Spleen (tissue), 11 donors: ENCODE results near the gene C16orf90. TPM values are rescaled to one million over a fixed set of nuclear protein-coding genes. Genes with fewer than 3 reads are reported as not detected.

Experiments used
- DNase-seq: peaks from one replicate; pipeline ENCODE4 v3.0.0-alpha.2; 2020
- H3K27ac ChIP-seq, 8 donors: fragments of 200-600 bp; sonication (generic) in 7 of 8; 1 replicate in 4 of 8; 2 replicates in 4 of 8; pipeline versions ENCODE4 v1.5.0 to v1.8.0; 2016 to 2021; ENCODE audit warnings: inconsistent platforms in 4 of 8, mild to moderate bottlenecking in 4 of 8, moderate library complexity in 1 of 8
- H3K27me3 ChIP-seq, 7 donors: fragments of 200-600 bp; sonication (generic) in 6 of 7; replicated peaks in 1 of 7; 1 replicate in 4 of 7; 2 replicates in 3 of 7; pipeline versions ENCODE4 v1.5.0 to v1.8.0; 2016 to 2021; ENCODE audit warnings: inconsistent platforms in 3 of 7, mild to moderate bottlenecking in 1 of 7
- H3K36me3 ChIP-seq, 6 donors: fragments of 200-600 bp; sonication (generic) in 5 of 6; 1 replicate in 4 of 6; 2 replicates in 2 of 6; pipeline versions ENCODE4 v1.5.0 to v1.8.0; 2016 to 2021; ENCODE audit warnings: inconsistent platforms in 2 of 6
- H3K4me1 ChIP-seq, 6 donors: fragments of 200-600 bp; sonication (generic) in 5 of 6; 1 replicate in 3 of 6; 2 replicates in 3 of 6; pipeline versions ENCODE4 v1.5.0 to v1.8.0; 2016 to 2021; ENCODE audit warnings: inconsistent platforms in 3 of 6
- H3K4me3 ChIP-seq, 8 donors: fragments of 200-600 bp; sonication (generic) in 7 of 8; 1 replicate in 4 of 8; 2 replicates in 4 of 8; pipeline versions ENCODE4 v1.5.0 to v1.8.0; 2016 to 2021; ENCODE audit warnings: inconsistent platforms in 4 of 8, mild to moderate bottlenecking in 4 of 8, moderate library complexity in 2 of 8
- H3K9me3 ChIP-seq, 8 donors: fragments of 200-600 bp; sonication (generic) in 7 of 8; 1 replicate in 4 of 8; 2 replicates in 4 of 8; pipeline versions ENCODE4 v1.5.0 to v1.8.0; 2016 to 2021; ENCODE audit warnings: inconsistent platforms in 4 of 8
- CTCF ChIP-seq, 11 experiments: fragments of 200-600 bp in 7 of 11; fragments of 450-650 bp in 4 of 11; sonication (generic) in 4 of 11; IDR thresholded peaks in 8 of 11; conservative IDR thresholded peaks in 3 of 11; 1 replicate in 7 of 11; 2 replicates in 4 of 11; pipeline versions ENCODE4 v1.4.0 to v1.8.0; 2016 to 2021; ENCODE audit warnings: antibody characterized with exemption in 11 of 11, inconsistent platforms in 4 of 11, mild to moderate bottlenecking in 1 of 11
- POLR2A ChIP-seq, 3 donors: fragments of 450-650 bp; IDR thresholded peaks; one replicate each; pipeline ENCODE4 v1.5.1; 2017; ENCODE audit warnings: antibody characterized with exemption in 3 of 3, mild to moderate bottlenecking in 1 of 3
- POLR2AphosphoS5 ChIP-seq, 3 donors: sonication (generic); formaldehyde crosslinking; IDR thresholded peaks; one replicate each; pipeline ENCODE4 v1.5.1; 2017; ENCODE audit warnings: antibody characterized with exemption in 3 of 3
- WGBS, 5 donors: extraction: QIAGEN DNeasy Blood & Tissue Kit in 3 of 5; methylation state at CpG; one replicate each; pipeline versions ENCODE4 v1.1.5 to v1.1.7; 2013 to 2018; 5-methylcytosine and 5-hydroxymethylcytosine counted together
- intact Hi-C: fragments of 100-400 bp; cut with DNase I; formaldehyde crosslinking; loops from one replicate; pipeline ENCODE4 v1.15.0; 2023; ENCODE audit warnings: low total_unique reads
- polyA plus RNA-seq, 3 donors: library from polyadenylated mRNA; stranded (reverse); fragments of 200-250 nt; gene quantifications; one replicate each; pipeline ENCODE4 v1.2.1, GENCODE V29; 2013
- total RNA-seq, 7 donors: library from RNA; depleted of rRNA in 3 of 7; stranded (reverse); fragments of >200 nt in 3 of 7; fragmentation: NEBNext Ultra II Directional in 4 of 7; extraction: Animal tissue kit (Norgen Biotek cat#: 25700) in 4 of 7; gene quantifications; one replicate each; pipeline versions ENCODE4 v1.1.0 to v1.2.1, GENCODE V29; 2016 to 2021
- donor health status: healthy with polysubstance abuse.
- donor health status: DM: no; HTN: no; CAD: no; lungs with moderate emphysema.
- donor health status: DM: no; HTN: no; CAD: no.
- donor health status: Bipolar disorder and iron deficiency.
- donor health status: healthy.
- donor health status: DM: no; HTN: no; CAD: no.
- donor health status: DM: yes; HTN: yes; CAD: no.

Gene C16orf90
- total and polyA plus RNA-seq, 10 donors: not detected

GRCh38 chr16:3513892-3514583, 18.7 kb upstream of the C16orf90 start:
- TF ChIP-seq CTCF (IDR thresholded peaks at IDR 0.05 in 8 of 11, conservative IDR thresholded peaks at IDR 0.05 in 3 of 11) (no peak), POLR2AphosphoS5 (IDR thresholded peaks at IDR 0.05) (no peak), POLR2A (IDR thresholded peaks at IDR 0.05) (no peak)
- Histone ChIP-seq H3K27me3 (no peaks in the 10 kb centered on the region), H3K27ac (no peak overlapping the region), H3K4me1 (peaks cover 0 to 16% (median 2%) of the 10 kb centered on the region in 6 donors), H3K36me3 (peaks cover 0 to 100% (median 61%) of the 10 kb centered on the region in 6 donors), H3K4me3 (no peak overlapping the region), H3K9me3 (no peaks in the 10 kb centered on the region)
- 85 to 93% (median 88%) methylated on average over 7 of the region's 7 CpGs for WGBS, 5 donors
- no peak for DNase-seq
- intact Hi-C loops: no loop called here

- TF ChIP-seq POLR2AphosphoS5 (IDR thresholded peaks at IDR 0.05) (no peak), POLR2A (IDR thresholded peaks at IDR 0.05) (no peak), CTCF (IDR thresholded peaks at IDR 0.05 in 8 of 11, conservative IDR thresholded peaks at IDR 0.05 in 3 of 11) (no peak)
- Histone ChIP-seq H3K4me1 (peaks cover 0 to 17% (median 2%) of the 10 kb centered on the region in 6 donors), H3K36me3 (peaks cover 0 to 99% (median 60%) of the 10 kb centered on the region in 6 donors), H3K9me3 (no peaks in the 10 kb centered on the region), H3K27me3 (no peaks in the 10 kb centered on the region), H3K27ac (peak overlapping the region in 1 of 8 donors; percentile 34), H3K4me3 (no peak overlapping the region)
- DNase-seq: no peak
- intact Hi-C loops: no loop called here
- 92 to 97% (median 95%) methylated on average over 23 of the region's 23 CpGs for WGBS, 5 donors
These were observed 16.2 kb upstream of the C16orf90 start for GRCh38 chr16:3511286-3512180.

- H3K27me3 ChIP-seq: no peaks in the 10 kb centered on the region
- DNase-seq: no peak
- peaks cover 0 to 96% (median 57%) of the 10 kb centered on the region in 6 donors for H3K36me3 ChIP-seq
- no peak for TF ChIP-seq POLR2AphosphoS5 (IDR thresholded peaks at IDR 0.05)
- no peak for TF ChIP-seq POLR2A (IDR thresholded peaks at IDR 0.05)
- no peak for TF ChIP-seq CTCF (IDR thresholded peaks at IDR 0.05 in 8 of 11, conservative IDR thresholded peaks at IDR 0.05 in 3 of 11)
- peaks cover 0 to 17% (median 2%) of the 10 kb centered on the region in 6 donors for H3K4me1 ChIP-seq
- 85 to 95% (median 94%) methylated on average over 10 of the region's 10 CpGs for WGBS, 5 donors
- no peak overlapping the region for H3K4me3 ChIP-seq
- intact Hi-C loops: no loop called here
- no peaks in the 10 kb centered on the region for H3K9me3 ChIP-seq
- H3K27ac ChIP-seq: peak overlapping the region in 3 of 8 donors; percentile 34 to 68 (median 56)
These were observed 15.1 kb upstream of the C16orf90 start for GRCh38 chr16:3510416-3510815.
